K562 (cell line): ENCODE results near the gene EGFL6.

Source experiments
- GATAD2B ChIP-seq: fragments of 450-650 bp; IDR thresholded peaks from 2 replicates; pipeline ENCODE4 v1.6.1; 2017; ENCODE audit warnings: mild to moderate bottlenecking, borderline replicate concordance
- NR2C1 ChIP-seq, 2 experiments: fragments of 450-650 bp; IDR thresholded peaks; 2 replicates each; pipeline ENCODE4 v1.6.1; 2017; ENCODE audit warnings: mild to moderate bottlenecking in 2 of 2, antibody characterized with exemption in 1 of 2, inconsistent platforms in 1 of 2, missing compliant biosample characterization in 1 of 2, missing genetic modification characterization in 1 of 2
- SETDB1 ChIP-seq: IDR thresholded peaks from one replicate; pipeline ENCODE4 v1.6.1; 2012; ENCODE audit warnings: low read length, control low read depth, inconsistent platforms
- ZBTB8A ChIP-seq: fragments of 450-650 bp; IDR thresholded peaks from 2 replicates; pipeline ENCODE4 v1.6.1; 2018; ENCODE audit warnings: mild to moderate bottlenecking, moderate library complexity; ENCODE audit not compliant: partially characterized antibody
- TF ChIP-seq, protein P1 (sequence below), 2 experiments: fragments of 450-650 bp; formaldehyde crosslinking in 1 of 2; IDR thresholded peaks; 2 replicates each; pipeline versions ENCODE4 v1.4.0 to v1.6.1; 2014 to 2020; ENCODE audit warnings: mild to moderate bottlenecking in 2 of 2, borderline replicate concordance in 1 of 2, low read depth in 1 of 2

DNA sequence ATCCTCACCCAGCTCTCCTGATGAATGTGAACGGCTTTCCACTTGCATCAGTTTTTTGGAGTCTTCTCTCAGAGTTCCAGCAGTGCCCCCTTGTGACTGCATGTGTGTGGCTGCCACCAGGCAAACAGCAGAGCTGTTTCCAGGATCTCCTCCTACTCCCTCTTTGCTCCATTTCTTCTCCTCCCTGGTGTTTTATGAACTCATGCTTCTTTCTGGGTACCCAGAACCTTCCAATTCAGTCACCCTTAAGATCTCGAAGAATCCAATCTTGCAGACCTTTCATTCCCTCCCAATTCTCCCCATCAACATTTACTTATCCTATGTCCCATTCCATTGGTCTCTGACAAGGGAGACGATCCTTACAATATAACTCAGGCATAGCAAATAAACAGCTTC, 76.8 kb downstream of the EGFL6 start:
- TF ChIP-seq ZBTB8A: no peak
- TF ChIP-seq NR2C1 (IDR thresholded peaks at IDR 0.05): no peak
- TF ChIP-seq NR2C1 (tag; IDR thresholded peaks at IDR 0.05): no peak
- TF ChIP-seq GATAD2B: no peak
- TF ChIP-seq, protein P1, sequence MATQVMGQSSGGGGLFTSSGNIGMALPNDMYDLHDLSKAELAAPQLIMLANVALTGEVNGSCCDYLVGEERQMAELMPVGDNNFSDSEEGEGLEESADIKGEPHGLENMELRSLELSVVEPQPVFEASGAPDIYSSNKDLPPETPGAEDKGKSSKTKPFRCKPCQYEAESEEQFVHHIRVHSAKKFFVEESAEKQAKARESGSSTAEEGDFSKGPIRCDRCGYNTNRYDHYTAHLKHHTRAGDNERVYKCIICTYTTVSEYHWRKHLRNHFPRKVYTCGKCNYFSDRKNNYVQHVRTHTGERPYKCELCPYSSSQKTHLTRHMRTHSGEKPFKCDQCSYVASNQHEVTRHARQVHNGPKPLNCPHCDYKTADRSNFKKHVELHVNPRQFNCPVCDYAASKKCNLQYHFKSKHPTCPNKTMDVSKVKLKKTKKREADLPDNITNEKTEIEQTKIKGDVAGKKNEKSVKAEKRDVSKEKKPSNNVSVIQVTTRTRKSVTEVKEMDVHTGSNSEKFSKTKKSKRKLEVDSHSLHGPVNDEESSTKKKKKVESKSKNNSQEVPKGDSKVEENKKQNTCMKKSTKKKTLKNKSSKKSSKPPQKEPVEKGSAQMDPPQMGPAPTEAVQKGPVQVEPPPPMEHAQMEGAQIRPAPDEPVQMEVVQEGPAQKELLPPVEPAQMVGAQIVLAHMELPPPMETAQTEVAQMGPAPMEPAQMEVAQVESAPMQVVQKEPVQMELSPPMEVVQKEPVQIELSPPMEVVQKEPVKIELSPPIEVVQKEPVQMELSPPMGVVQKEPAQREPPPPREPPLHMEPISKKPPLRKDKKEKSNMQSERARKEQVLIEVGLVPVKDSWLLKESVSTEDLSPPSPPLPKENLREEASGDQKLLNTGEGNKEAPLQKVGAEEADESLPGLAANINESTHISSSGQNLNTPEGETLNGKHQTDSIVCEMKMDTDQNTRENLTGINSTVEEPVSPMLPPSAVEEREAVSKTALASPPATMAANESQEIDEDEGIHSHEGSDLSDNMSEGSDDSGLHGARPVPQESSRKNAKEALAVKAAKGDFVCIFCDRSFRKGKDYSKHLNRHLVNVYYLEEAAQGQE (IDR thresholded peaks at IDR 0.05; ENCODE audit: borderline replicate concordance): peak; percentile 54
- TF ChIP-seq, protein P1 (CRISPR knock-in tag; IDR thresholded peaks at IDR 0.05; ENCODE audit: low read depth): no peak
- TF ChIP-seq SETDB1: no peak
